Measurements from ENCODE around the gene ATP8B3. TPM values are rescaled to one million over a fixed set of nuclear protein-coding genes. Genes with fewer than 3 reads are reported as not detected.

ATP8B3 gene
- polyA plus RNA-seq, 1 donor (not counting 4 experiments of a cell fraction or from before 2014, with no cell fraction given) = 0.98 TPM

DNA sequence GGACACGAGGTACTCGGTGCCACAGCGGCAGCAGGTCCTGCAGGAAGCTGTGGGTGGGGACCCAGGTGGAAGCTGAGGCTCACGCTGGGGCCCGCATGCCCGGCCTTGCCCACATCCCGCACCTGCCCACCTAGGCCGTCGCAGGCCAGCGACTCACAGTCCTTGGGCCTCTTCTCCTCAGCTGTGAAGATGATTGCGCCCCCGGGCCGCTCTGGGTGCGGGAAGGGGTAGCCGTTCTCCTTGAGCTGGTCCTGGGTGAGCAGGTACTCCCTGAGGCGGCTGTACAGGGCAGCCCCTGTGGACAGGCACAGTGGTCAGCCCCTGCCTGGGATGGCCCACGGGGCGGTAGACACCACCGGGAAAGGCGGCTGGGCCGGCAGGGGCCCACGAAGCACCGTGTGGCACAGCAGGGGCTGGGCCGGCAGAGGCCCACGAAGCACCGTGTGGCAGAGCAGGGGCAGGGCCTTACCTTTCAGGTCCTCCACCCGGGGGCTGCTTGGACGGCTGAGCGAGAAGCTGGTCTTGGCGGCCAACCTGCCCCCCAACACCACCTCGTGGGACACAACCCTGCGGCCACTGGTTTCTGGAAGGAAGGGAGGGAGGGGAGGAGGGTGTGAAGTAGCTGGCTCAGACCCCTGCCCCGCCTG is 6.6 kb upstream of the ATP8B3 start:
- peaks cover 30 to 37% of the 10 kb centered on the region in 2 experiments for H3K36me3 ChIP-seq (ENCODE audit: control insufficient read depth in 2 of 2, extremely low read depth in 1 of 2, insufficient read depth in 2 of 2, low read length in 2 of 2)
- H4K20me1 ChIP-seq (ENCODE audit: control insufficient read depth, extremely low read depth, insufficient read depth, low read length) = no peaks in the 10 kb centered on the region
- H3K4me3 ChIP-seq (ENCODE audit: control insufficient read depth in 2 of 3, extremely low read depth in 1 of 3, insufficient read depth in 2 of 3, low read depth in 1 of 3, low read length in 3 of 3) = no peak overlapping the region
- H3K4me2 ChIP-seq (ENCODE audit: control insufficient read depth, extremely low read depth, insufficient read depth, low read depth, low read length) = no peak overlapping the region
- TF ChIP-seq, protein P1, sequence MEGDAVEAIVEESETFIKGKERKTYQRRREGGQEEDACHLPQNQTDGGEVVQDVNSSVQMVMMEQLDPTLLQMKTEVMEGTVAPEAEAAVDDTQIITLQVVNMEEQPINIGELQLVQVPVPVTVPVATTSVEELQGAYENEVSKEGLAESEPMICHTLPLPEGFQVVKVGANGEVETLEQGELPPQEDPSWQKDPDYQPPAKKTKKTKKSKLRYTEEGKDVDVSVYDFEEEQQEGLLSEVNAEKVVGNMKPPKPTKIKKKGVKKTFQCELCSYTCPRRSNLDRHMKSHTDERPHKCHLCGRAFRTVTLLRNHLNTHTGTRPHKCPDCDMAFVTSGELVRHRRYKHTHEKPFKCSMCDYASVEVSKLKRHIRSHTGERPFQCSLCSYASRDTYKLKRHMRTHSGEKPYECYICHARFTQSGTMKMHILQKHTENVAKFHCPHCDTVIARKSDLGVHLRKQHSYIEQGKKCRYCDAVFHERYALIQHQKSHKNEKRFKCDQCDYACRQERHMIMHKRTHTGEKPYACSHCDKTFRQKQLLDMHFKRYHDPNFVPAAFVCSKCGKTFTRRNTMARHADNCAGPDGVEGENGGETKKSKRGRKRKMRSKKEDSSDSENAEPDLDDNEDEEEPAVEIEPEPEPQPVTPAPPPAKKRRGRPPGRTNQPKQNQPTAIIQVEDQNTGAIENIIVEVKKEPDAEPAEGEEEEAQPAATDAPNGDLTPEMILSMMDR (optimal IDR thresholded peaks at IDR 0.05 in 1 of 3, IDR thresholded peaks at IDR 0.05 in 1 of 3, conservative IDR thresholded peaks at IDR 0.05 in 1 of 3; ENCODE audit: extremely low read depth in 1 of 3, insufficient read depth in 2 of 3, low read length in 3 of 3) = no peak
- TF ChIP-seq EZH2 (IDR thresholded peaks at IDR 0.05; ENCODE audit: low read length) = no peak
- dilution Hi-C loops (cut with MboI; ENCODE audit: extremely low pct_ligation_motif_present, low sequenced_read_pairs) = no loop called here
- no peak overlapping the region for H3K27ac ChIP-seq (ENCODE audit: control insufficient read depth, insufficient read depth, low read length)
- DNase-seq (ENCODE audit: low read depth, low spot score) (no peak), FAIRE-seq (no peak)
- H3K9ac ChIP-seq (ENCODE audit: control insufficient read depth, extremely low read depth, insufficient read depth, low read length) = no peak overlapping the region
- no peaks in the 10 kb centered on the region for H3K9me3 ChIP-seq (ENCODE audit: control insufficient read depth, low read depth, low read length)
- H3K27me3 ChIP-seq (ENCODE audit: control insufficient read depth, extremely low read depth, insufficient read depth, low read length) = no peaks in the 10 kb centered on the region
- no peaks in the 10 kb centered on the region for H3K9me1 ChIP-seq (ENCODE audit: control insufficient read depth, extremely low read depth, insufficient read depth, low read length)
- H3K4me1 ChIP-seq (ENCODE audit: control insufficient read depth, extremely low read depth, insufficient read depth, low read length) = no peaks in the 10 kb centered on the region
- no peak overlapping the region for H2AFZ ChIP-seq (ENCODE audit: control insufficient read depth, low read length)
- H3K79me2 ChIP-seq (ENCODE audit: control insufficient read depth, insufficient read depth, low read length) = no peaks in the 10 kb centered on the region

DNA sequence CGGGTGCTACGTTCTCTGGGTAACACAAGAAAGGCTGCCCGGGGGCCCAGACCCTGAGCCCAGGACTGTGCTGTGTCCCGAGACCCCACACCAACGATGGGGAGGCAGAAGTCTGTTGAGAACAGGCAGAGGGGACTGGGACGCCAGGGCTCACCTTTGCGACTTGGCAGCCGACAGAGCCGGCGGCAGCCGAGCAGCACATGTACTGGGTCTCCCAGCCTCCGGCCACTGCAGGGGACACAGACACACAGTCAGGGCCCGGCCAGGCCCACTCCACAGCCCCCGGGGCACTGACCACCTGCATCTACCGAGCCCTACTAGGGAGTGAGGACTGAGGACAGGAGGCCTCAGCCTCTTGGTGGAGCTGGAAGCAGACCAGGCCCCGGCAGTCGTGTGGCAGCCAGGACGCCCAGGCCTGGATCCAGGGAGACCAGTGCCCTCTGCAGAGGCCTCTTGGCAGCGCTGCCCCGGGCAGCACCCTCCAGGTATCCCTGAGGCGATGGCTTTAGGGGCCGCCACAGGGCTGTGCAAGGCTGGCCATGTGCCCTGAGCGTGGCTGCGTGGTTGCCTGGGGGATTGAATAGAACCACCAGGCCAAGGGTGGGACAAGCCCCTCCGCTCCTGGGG is 5.6 kb upstream of the ATP8B3 start:
- Histone ChIP-seq H3K79me2 (ENCODE audit: control insufficient read depth, insufficient read depth, low read length) (no peaks in the 10 kb centered on the region), H3K4me3 (ENCODE audit: control insufficient read depth in 2 of 3, extremely low read depth in 1 of 3, insufficient read depth in 2 of 3, low read depth in 1 of 3, low read length in 3 of 3) (no peak overlapping the region), H3K9me3 (ENCODE audit: control insufficient read depth, low read depth, low read length) (no peaks in the 10 kb centered on the region), H3K9me1 (ENCODE audit: control insufficient read depth, extremely low read depth, insufficient read depth, low read length) (no peaks in the 10 kb centered on the region), H2AFZ (ENCODE audit: control insufficient read depth, low read length) (no peak overlapping the region), H3K4me1 (ENCODE audit: control insufficient read depth, extremely low read depth, insufficient read depth, low read length) (peaks cover 3% of the 10 kb centered on the region), H3K36me3 (ENCODE audit: control insufficient read depth in 2 of 2, extremely low read depth in 1 of 2, insufficient read depth in 2 of 2, low read length in 2 of 2) (peaks cover 23 to 32% of the 10 kb centered on the region in 2 experiments), H3K4me2 (ENCODE audit: control insufficient read depth, extremely low read depth, insufficient read depth, low read depth, low read length) (no peak overlapping the region), H3K27me3 (ENCODE audit: control insufficient read depth, extremely low read depth, insufficient read depth, low read length) (no peaks in the 10 kb centered on the region), H3K9ac (ENCODE audit: control insufficient read depth, extremely low read depth, insufficient read depth, low read length) (no peak overlapping the region), H3K27ac (ENCODE audit: control insufficient read depth, insufficient read depth, low read length) (no peak overlapping the region), H4K20me1 (ENCODE audit: control insufficient read depth, extremely low read depth, insufficient read depth, low read length) (no peaks in the 10 kb centered on the region)
- dilution Hi-C loops (cut with MboI; ENCODE audit: extremely low pct_ligation_motif_present, low sequenced_read_pairs) = no loop called here
- no peak for DNase-seq (ENCODE audit: low read depth, low spot score)
- FAIRE-seq = no peak
- TF ChIP-seq, protein P1 (optimal IDR thresholded peaks at IDR 0.05 in 1 of 3, IDR thresholded peaks at IDR 0.05 in 1 of 3, conservative IDR thresholded peaks at IDR 0.05 in 1 of 3; ENCODE audit: extremely low read depth in 1 of 3, insufficient read depth in 2 of 3, low read length in 3 of 3) = no peak
- TF ChIP-seq EZH2 (IDR thresholded peaks at IDR 0.05; ENCODE audit: low read length) = no peak
